H9 (cell line): Measurements from ENCODE around the gene PEPD. TPM values are rescaled to one million over a fixed set of nuclear protein-coding genes. Genes with fewer than 3 reads are reported as not detected.

ENCODE experiments used
- DNase-seq: peaks from one replicate; pipeline ENCODE4 v3.0.0-alpha.2; 2017
- H2AFZ ChIP-seq: one replicate; pipeline ENCODE4 v1.6.1; 2013; ENCODE audit warnings: mild to moderate bottlenecking, low read length, control low read depth, moderate library complexity
- H2AK5ac ChIP-seq: 2 replicates; pipeline ENCODE4 v1.6.1; 2013; ENCODE audit warnings: low read length, control low read depth, mixed read lengths; ENCODE audit not compliant: insufficient read length
- H2BK120ac ChIP-seq: one replicate; pipeline ENCODE4 v1.6.1; 2013; ENCODE audit warnings: low read depth, mild to moderate bottlenecking, low read length, control low read depth, inconsistent platforms; ENCODE audit not compliant: poor library complexity, severe bottlenecking
- H2BK12ac ChIP-seq: 2 replicates; pipeline ENCODE4 v1.6.1; 2013; ENCODE audit warnings: low read length, control low read depth, mixed read lengths, low read depth; ENCODE audit not compliant: insufficient read length
- H2BK15ac ChIP-seq: 2 replicates; pipeline ENCODE4 v1.6.1; 2013; ENCODE audit warnings: low read depth, low read length, control low read depth
- H2BK20ac ChIP-seq: one replicate; pipeline ENCODE4 v1.6.1; 2013; ENCODE audit warnings: low read depth, mild to moderate bottlenecking, low read length, control low read depth, inconsistent platforms; ENCODE audit not compliant: poor library complexity, severe bottlenecking
- H2BK5ac ChIP-seq: 2 replicates; pipeline ENCODE4 v1.6.1; 2013; ENCODE audit warnings: low read length, control low read depth, mixed read lengths; ENCODE audit not compliant: insufficient read length
- H3K14ac ChIP-seq: 2 replicates; pipeline ENCODE4 v1.6.1; 2013; ENCODE audit warnings: low read length, control low read depth; ENCODE audit not compliant: insufficient read depth
- H3K18ac ChIP-seq: 2 replicates; pipeline ENCODE4 v1.6.1; 2013; ENCODE audit warnings: low read depth, mild to moderate bottlenecking, mixed read lengths, low read length, control low read depth; ENCODE audit not compliant: insufficient read length
- H3K23ac ChIP-seq: 2 replicates; pipeline ENCODE4 v1.6.1; 2013; ENCODE audit warnings: low read length, control low read depth, mixed read lengths, low read depth; ENCODE audit not compliant: insufficient read length
- H3K23me2 ChIP-seq: 2 replicates; pipeline ENCODE4 v1.6.1; 2013; ENCODE audit warnings: low read depth, mild to moderate bottlenecking, mixed read lengths, low read length, control low read depth; ENCODE audit not compliant: insufficient read length, poor library complexity, severe bottlenecking
- H3K27ac ChIP-seq: 2 replicates; pipeline ENCODE4 v1.5.1; 2013; ENCODE audit warnings: low read length, control low read depth, mixed read lengths, low read depth; ENCODE audit not compliant: insufficient read length
- H3K27me3 ChIP-seq: 2 replicates; pipeline ENCODE4 v1.6.1; 2013; ENCODE audit warnings: low read length, control low read depth, inconsistent platforms; ENCODE audit not compliant: insufficient read depth
- H3K4ac ChIP-seq: 2 replicates; pipeline ENCODE4 v1.6.1; 2013; ENCODE audit warnings: low read depth, mild to moderate bottlenecking, control low read depth, inconsistent platforms, low read length, moderate library complexity
- H3K4me1 ChIP-seq: 2 replicates; pipeline ENCODE4 v1.6.1; 2013; ENCODE audit warnings: low read length, control low read depth, inconsistent platforms; ENCODE audit not compliant: insufficient read depth
- H3K4me2 ChIP-seq: 2 replicates; pipeline ENCODE4 v1.6.1; 2013; ENCODE audit warnings: low read length, control low read depth, mixed read lengths; ENCODE audit not compliant: insufficient read length, insufficient read depth
- H3K56ac ChIP-seq: 2 replicates; pipeline ENCODE4 v1.6.1; 2013; ENCODE audit warnings: low read depth, mild to moderate bottlenecking, mixed read lengths, low read length, control low read depth; ENCODE audit not compliant: insufficient read length
- H3K79me1 ChIP-seq: 2 replicates; pipeline ENCODE4 v1.6.1; 2013; ENCODE audit warnings: low read depth, mild to moderate bottlenecking, moderate library complexity, low read length, control low read depth, inconsistent platforms; ENCODE audit not compliant: insufficient read depth, poor library complexity, severe bottlenecking
- H3K79me2 ChIP-seq: 2 replicates; pipeline ENCODE4 v1.6.1; 2013; ENCODE audit warnings: low read length, control low read depth, inconsistent platforms; ENCODE audit not compliant: insufficient read depth
- H3K9ac ChIP-seq: 2 replicates; pipeline ENCODE4 v1.6.1; 2013; ENCODE audit warnings: low read length, control low read depth, mixed read lengths; ENCODE audit not compliant: insufficient read length; ENCODE audit errors: extremely low read depth
- H3K9me3 ChIP-seq: one replicate; pipeline ENCODE4 v1.6.1; 2013; ENCODE audit warnings: low read depth, low read length, inconsistent platforms; ENCODE audit not compliant: control insufficient read depth
- H3T11ph ChIP-seq: one replicate; pipeline ENCODE4 v1.6.1; 2013; ENCODE audit warnings: mild to moderate bottlenecking, low read length, control low read depth, inconsistent platforms
- H4K20me1 ChIP-seq: one replicate; pipeline ENCODE4 v1.6.1; 2013; ENCODE audit not compliant: control insufficient read depth, insufficient read length, insufficient read depth
- H4K5ac ChIP-seq: 2 replicates; pipeline ENCODE4 v1.6.1; 2013; ENCODE audit warnings: low read depth, mild to moderate bottlenecking, mixed read lengths, low read length, control low read depth; ENCODE audit not compliant: insufficient read length
- H4K8ac ChIP-seq: replicated peaks from 2 replicates; pipeline ENCODE4 v1.6.1; 2013; ENCODE audit warnings: low read length, control low read depth, mixed read lengths, low read depth; ENCODE audit not compliant: insufficient read length
- H4K91ac ChIP-seq: 2 replicates; pipeline ENCODE4 v1.6.1; 2013; ENCODE audit warnings: low read depth, mild to moderate bottlenecking, moderate library complexity, mixed read lengths, low read length, control low read depth; ENCODE audit not compliant: insufficient read length
- H3K27ac Mint-ChIP-seq, 3 experiments: 2 replicates in 2 of 3; 3 replicates in 1 of 3; pipeline ENCODE4 v1.8.0; 2020 to 2021; ENCODE audit warnings: mixed read lengths in 3 of 3, mild to moderate bottlenecking in 1 of 3, moderate library complexity in 1 of 3
- H3K27me3 Mint-ChIP-seq: 2 replicates; pipeline ENCODE4 v1.8.0; 2021; ENCODE audit warnings: low read depth, mild to moderate bottlenecking, moderate library complexity, mixed read lengths
- H3K36me3 Mint-ChIP-seq, 3 experiments: 2 replicates in 2 of 3; 3 replicates in 1 of 3; pipeline ENCODE4 v1.8.0; 2020 to 2021; ENCODE audit warnings: low read depth in 3 of 3, mixed read lengths in 3 of 3; ENCODE audit not compliant: insufficient read depth in 1 of 3
- H3K4me1 Mint-ChIP-seq, 2 experiments: 2 replicates each; pipeline ENCODE4 v1.8.0; 2020; ENCODE audit warnings: mixed read lengths in 2 of 2
- H3K4me3 Mint-ChIP-seq, 2 experiments: 2 replicates in 1 of 2; 3 replicates in 1 of 2; pipeline ENCODE4 v1.8.0; 2020 to 2021; ENCODE audit warnings: mild to moderate bottlenecking in 2 of 2, mixed read lengths in 2 of 2, moderate library complexity in 1 of 2
- H3K9me3 Mint-ChIP-seq, 2 experiments: 2 replicates in 1 of 2; 3 replicates in 1 of 2; pipeline ENCODE4 v1.8.0; 2020; ENCODE audit warnings: mild to moderate bottlenecking in 2 of 2, mixed read lengths in 2 of 2, moderate library complexity in 1 of 2
- CTCF ChIP-seq: fragments of 200-600 bp; sonication (generic); conservative IDR thresholded peaks from 3 replicates; pipeline ENCODE4 v1.8.0; 2021; ENCODE audit warnings: antibody characterized with exemption, mild to moderate bottlenecking
- WGBS: extraction: QIAGEN DNeasy Blood & Tissue Kit; methylation state at CpG from one replicate; pipeline ENCODE4 v1.1.7; 2013; ENCODE audit warnings: missing lambda C conversion rate, low lambda C conversion rate, mixed read lengths; ENCODE audit not compliant: insufficient read length; ENCODE audit errors: extremely low coverage; 5-methylcytosine and 5-hydroxymethylcytosine counted together
- total RNA-seq: library from RNA; stranded (reverse); gene quantifications from 2 replicates; pipeline ENCODE4 v1.2.1, GENCODE V29; 2021

The PEPD gene
- total RNA-seq, 1 experiment from 2014 or later = 52.8 TPM

GRCh38 chr19:33395561-33396550 lies 125.7 kb downstream of the PEPD start:
- no peak for DNase-seq
- Histone ChIP-seq H3K14ac (no peak overlapping the region; the same call in 1 of the 2 replicates), H4K5ac (no peak overlapping the region), H3K4me2 (no peak overlapping the region), H3K18ac (no peak overlapping the region), H3K9ac (no peak overlapping the region), H4K91ac (no peak overlapping the region), H4K20me1 (no peaks in the 10 kb centered on the region), H3K9me3 (no peaks in the 10 kb centered on the region), H3K23ac (no peak overlapping the region), H3K56ac (no peak overlapping the region), H2AFZ (no peak overlapping the region), H3K4ac (no peak overlapping the region), H2BK5ac (no peak overlapping the region), H3K79me2 (no peaks in the 10 kb centered on the region), H2BK20ac (no peak overlapping the region), H2BK120ac (no peak overlapping the region), H3K4me1 (peaks cover 2% of the 10 kb centered on the region; the same call in 1 of the 2 replicates), H3K23me2 (no peaks in the 10 kb centered on the region), H2BK15ac (no peak overlapping the region), H3K79me1 (no peaks in the 10 kb centered on the region), H3K27me3 (no peaks in the 10 kb centered on the region), H2AK5ac (no peak overlapping the region), H2BK12ac (no peak overlapping the region), H3T11ph (no peak overlapping the region), H4K8ac (no peak overlapping the region), H3K27ac (no peak overlapping the region)
- Mint-ChIP-seq H3K36me3 (no peaks in the 10 kb centered on the region; a peak in 1 of 7 replicates), H3K27me3 (no peaks in the 10 kb centered on the region; the same call in 1 of the 2 replicates), H3K27ac (no peak overlapping the region; a peak in 1 of 7 replicates), H3K9me3 (no peaks in the 10 kb centered on the region), H3K4me3 (no peak overlapping the region), H3K4me1 (peaks cover 6 to 27% of the 10 kb centered on the region in 2 experiments; a peak in 2 of 4 replicates)
- no CpG with 5 or more reads among the region's 31 CpGs for WGBS
- no peak for TF ChIP-seq CTCF
